LNCaP clone FGC (cell line): Measurements from ENCODE around the gene ZMIZ1.

Experiments used
- DNase-seq: peaks from one replicate; pipeline ENCODE4 v3.0.0-alpha.2; 2011; ENCODE audit warnings: low read depth
- H3K4me3 ChIP-seq: 2 replicates; pipeline ENCODE4 v1.5.1; 2011; ENCODE audit warnings: mild to moderate bottlenecking, low read depth, low read length, control low read depth
- TF ChIP-seq, protein P1 (sequence below): IDR thresholded peaks from 2 replicates; pipeline ENCODE4 v1.5.1; 2012; ENCODE audit warnings: mild to moderate bottlenecking; ENCODE audit not compliant: control insufficient read depth, insufficient read depth; ENCODE audit errors: extremely low read depth

Gene ZMIZ1

DNA sequence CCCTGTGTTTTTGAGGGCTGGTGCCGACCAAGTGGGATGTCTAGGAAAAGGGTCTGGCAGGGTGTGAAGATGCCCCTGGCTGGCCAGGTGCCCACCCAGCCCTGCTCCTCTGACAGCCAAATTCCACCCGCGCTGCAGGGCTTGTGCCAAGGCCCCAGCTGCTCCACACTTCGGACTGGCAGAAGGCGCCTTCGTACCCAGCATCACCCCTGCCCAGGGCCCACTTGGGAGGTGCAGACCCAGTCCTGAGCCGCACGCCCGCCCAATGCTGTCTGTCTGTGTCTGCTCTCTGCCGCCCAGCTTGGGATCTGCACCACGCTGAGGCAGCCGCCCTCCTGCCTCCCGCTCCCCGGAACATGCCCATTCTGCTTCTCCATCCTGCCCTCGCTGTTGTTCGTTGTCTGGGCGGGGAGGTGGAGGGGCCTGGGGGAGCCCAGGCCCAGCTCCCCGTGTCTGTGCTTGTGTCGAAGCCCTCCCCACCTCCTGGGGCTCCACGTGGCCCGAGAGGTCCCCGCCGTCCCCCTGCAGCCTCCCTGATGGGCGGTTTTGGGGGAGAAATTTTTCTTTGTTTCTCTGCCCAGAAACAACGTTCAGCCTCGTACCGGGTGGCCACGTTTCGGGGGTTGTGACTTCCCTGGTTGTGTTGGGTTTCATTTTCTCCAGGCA lies 241.6 kb downstream of the ZMIZ1 start:
- DNase-seq: no peak
- H3K4me3 ChIP-seq: no peak overlapping the region

DNA sequence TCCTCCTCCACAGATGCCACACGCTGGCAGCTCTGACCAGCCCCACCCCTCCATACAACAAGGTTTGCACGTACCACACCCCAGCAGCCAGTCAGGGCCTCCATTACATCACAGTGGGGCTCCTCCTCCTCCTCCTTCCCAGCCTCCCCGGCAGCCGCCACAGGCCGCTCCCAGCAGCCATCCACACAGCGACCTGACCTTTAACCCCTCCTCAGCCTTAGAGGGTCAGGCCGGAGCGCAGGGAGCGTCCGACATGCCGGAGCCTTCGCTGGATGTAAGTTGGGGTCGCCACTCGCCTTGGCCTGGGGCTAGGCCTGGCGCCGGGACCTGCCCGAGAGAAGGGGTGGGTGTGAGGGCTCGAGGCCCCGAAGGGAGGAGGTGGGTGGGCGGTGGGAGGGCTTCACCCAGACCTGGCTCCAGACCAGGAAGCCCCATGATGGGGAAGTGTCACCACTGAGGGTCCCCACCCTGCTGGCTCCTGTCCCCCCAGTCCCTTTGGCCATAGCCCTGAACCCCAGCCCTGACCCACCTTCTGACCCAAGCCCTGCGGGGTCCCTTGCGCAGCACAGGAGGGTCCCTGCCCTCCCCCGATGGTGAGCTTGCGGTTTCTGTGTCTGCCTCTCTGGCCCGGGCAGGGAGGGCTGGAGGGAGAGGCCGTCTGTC lies 242.3 kb downstream of the ZMIZ1 start:
- TF ChIP-seq, protein P1, sequence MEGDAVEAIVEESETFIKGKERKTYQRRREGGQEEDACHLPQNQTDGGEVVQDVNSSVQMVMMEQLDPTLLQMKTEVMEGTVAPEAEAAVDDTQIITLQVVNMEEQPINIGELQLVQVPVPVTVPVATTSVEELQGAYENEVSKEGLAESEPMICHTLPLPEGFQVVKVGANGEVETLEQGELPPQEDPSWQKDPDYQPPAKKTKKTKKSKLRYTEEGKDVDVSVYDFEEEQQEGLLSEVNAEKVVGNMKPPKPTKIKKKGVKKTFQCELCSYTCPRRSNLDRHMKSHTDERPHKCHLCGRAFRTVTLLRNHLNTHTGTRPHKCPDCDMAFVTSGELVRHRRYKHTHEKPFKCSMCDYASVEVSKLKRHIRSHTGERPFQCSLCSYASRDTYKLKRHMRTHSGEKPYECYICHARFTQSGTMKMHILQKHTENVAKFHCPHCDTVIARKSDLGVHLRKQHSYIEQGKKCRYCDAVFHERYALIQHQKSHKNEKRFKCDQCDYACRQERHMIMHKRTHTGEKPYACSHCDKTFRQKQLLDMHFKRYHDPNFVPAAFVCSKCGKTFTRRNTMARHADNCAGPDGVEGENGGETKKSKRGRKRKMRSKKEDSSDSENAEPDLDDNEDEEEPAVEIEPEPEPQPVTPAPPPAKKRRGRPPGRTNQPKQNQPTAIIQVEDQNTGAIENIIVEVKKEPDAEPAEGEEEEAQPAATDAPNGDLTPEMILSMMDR: no peak
- no peak for DNase-seq
- no peak overlapping the region for H3K4me3 ChIP-seq

More for the DNA sequence above, 241.6 kb downstream of the ZMIZ1 start:
- TF ChIP-seq, protein P1: no peak

DNA sequence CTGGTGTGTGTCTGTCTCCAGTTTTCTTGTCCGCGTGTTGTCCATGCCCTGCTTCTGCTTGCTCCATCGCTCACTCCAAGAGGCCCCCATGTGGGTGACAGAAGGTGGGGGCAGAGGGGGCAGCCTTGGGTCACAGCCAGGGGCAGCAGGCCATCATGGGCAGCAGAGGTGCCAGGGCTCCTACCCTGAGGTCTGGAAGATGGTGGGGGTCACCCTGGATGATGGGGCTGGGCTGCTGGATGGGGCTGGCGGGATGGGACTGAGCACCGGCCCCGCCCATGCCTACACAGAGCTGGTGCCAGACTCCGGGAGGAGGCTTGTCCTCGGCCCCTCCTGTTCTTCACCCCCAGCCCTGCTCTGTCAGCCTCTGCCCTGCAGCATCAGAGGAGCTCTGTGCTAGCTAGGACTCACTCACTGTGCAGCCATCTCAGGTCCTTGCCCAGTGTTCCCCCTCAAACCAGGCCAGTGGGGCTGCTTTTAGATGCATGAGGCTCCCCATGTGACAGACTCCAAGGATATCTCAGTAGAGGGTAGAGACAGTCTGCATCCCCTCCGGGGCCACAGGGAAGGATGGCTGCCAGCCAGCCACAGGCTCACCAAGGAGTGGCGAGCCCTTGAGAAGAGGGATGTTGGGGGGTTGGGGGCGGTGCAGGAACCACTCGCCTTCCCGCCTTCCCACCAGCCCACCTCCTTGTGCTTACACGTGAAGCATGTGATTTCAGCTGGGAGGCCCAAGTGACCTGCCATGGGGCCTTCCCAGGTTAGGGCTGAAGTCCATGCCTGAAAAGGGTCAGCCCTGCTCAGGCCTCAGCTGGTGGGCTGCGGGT lies 243.0 kb downstream of the ZMIZ1 start:
- TF ChIP-seq, protein P1: no peak
- no peak overlapping the region for H3K4me3 ChIP-seq
- DNase-seq: no peak

DNA sequence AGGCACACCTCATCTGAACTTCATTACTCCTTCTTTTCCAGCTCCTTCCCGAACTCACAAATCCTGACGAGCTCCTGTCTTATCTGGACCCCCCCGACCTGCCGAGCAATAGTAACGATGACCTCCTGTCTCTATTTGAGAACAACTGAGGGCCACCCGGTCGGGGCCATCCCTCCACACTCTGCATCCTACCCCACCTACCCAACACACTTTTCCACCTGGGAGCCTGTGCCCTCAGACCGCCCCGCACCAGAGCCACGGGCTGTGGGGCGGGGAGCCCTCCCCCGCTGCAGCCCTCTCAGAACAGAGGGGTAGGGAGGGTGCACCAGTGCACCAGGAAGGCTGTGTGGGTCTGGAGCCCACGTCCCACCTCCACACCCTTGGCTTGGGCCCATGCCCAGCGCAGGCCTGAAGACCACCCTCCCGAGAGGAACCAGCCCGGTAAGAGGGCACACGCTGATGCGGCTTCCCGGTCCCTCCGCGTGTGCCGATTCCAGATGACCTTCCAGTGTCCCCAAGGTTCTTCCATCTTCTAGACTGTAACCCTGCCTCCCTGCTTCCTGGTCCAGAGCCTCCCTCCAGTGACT lies 243.9 kb downstream of the ZMIZ1 start:
- DNase-seq: no peak
- TF ChIP-seq, protein P1: no peak
- no peak overlapping the region for H3K4me3 ChIP-seq

DNA sequence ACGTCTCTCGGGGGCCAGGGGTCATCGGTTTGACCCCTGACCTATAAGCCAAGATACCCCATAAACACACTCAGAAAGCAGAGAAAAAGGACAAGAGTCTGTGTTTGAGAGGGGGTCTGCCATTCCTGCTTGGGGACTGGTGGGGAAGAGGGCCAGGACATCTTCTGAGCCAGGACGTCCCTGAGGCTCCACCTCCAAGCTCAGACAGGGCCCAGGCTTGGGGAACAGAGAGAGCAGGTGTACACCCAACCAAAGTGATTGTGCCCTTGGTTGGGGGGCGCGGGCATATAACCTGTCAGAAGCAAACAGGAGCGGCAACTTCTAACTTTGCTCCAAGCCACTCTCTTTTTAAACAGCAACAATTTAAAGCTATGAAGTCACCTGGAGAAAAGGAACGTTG lies 244.6 kb downstream of the ZMIZ1 start:
- no peak for DNase-seq
- TF ChIP-seq, protein P1: no peak
- H3K4me3 ChIP-seq: no peak overlapping the region

DNA sequence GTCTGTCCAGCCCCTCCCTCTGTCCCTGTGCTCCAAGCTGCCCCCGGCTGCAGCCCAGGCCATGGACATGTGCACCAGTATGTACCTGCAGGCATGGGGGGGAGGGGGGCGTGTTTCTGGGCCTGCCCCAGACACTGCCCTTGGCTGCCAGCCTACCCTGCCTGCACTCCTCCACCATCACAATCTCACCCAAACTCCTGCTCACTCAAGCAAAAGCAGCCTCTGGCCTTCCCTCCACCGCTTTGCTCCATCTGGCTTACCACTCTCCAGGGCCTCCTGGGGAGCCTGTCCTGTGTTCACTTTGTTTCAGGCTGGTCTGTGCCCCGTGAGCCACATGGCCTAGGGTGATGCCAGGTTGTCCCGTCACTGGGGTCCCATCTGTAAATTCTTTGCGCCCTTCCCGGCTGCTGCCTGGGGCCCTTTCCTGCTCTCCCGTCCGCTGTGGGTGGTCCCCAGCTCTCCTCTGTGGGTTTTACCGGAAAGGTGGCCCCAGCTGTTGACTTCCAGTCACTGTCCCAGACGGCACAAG lies 245.2 kb downstream of the ZMIZ1 start:
- DNase-seq: no peak
- H3K4me3 ChIP-seq: no peak overlapping the region
- TF ChIP-seq, protein P1: no peak
